ENCODE results near the gene CD2BP2. TPM values are rescaled to one million over a fixed set of nuclear protein-coding genes. Genes with fewer than 3 reads are reported as not detected.
"Not testable (repeated sequence)": the region's sequence is repeated elsewhere in the genome, so short reads cannot be mapped to it uniquely, and the experiment has no call there.

The CD2BP2 gene
- total RNA-seq, 2 experiments from 2014 or later: 39.1 to 41.7 TPM

- Mint-ChIP-seq H3K4me1 (ENCODE audit: low read depth) (peaks cover 7% of the 10 kb centered on the region), H3K27ac (no peak overlapping the region), H3K4me3 (no peak overlapping the region), H3K27me3 (no peaks in the 10 kb centered on the region), H3K36me3 (ENCODE audit: low read depth) (peaks cover 21% of the 10 kb centered on the region), H3K9me3 (no peaks in the 10 kb centered on the region)
- Histone ChIP-seq H3K27ac (ENCODE audit: low read depth in 1 of 2, low read length in 2 of 2) (no peak overlapping the region), H3K4me3 (ENCODE audit: low read length) (no peak overlapping the region), H3K27me3 (ENCODE audit: control insufficient read depth in 1 of 2, insufficient read depth in 2 of 2, low read length in 2 of 2) (no peaks in the 10 kb centered on the region), H3K9me3 (ENCODE audit: control insufficient read depth in 1 of 2, insufficient read depth in 1 of 2, low read length in 2 of 2) (no peaks in the 10 kb centered on the region), H3K36me3 (ENCODE audit: insufficient read depth, low read length) (peaks cover 11% of the 10 kb centered on the region), H3K4me1 (ENCODE audit: insufficient read depth, low read length) (no peaks in the 10 kb centered on the region)
- intact Hi-C loops (cut with DNase I, micrococcal nuclease): no loop called here
- ChIA-PET POLR2A (no interaction called here), CTCF (interaction anchor here (0.8 kb wide), 1 partner anchor 63 kb away, joined by 3 read pairs; no protein-coding TSS in a partner anchor)
- DNase-seq (no peak), ATAC-seq (ENCODE audit: poor library complexity) (no peak)
- TF ChIP-seq CTCF (IDR thresholded peaks at IDR 0.05): no peak
Observed at GRCh38 chr16:30346286-30346685, 8.8 kb downstream of the CD2BP2 start.

GRCh38 chr16:30343491-30343820 lies 11.7 kb downstream of the CD2BP2 start:
- H3K9me3 Mint-ChIP-seq; intact Hi-C loops (cut with DNase I, micrococcal nuclease); H3K4me3 Mint-ChIP-seq; H3K4me3 ChIP-seq (ENCODE audit: low read length); H3K27me3 Mint-ChIP-seq; H3K4me1 Mint-ChIP-seq (ENCODE audit: low read depth); H3K36me3 Mint-ChIP-seq (ENCODE audit: low read depth); DNase-seq; H3K4me1 ChIP-seq (ENCODE audit: insufficient read depth, low read length); H3K9me3 ChIP-seq (ENCODE audit: control insufficient read depth in 1 of 2, insufficient read depth in 1 of 2, low read length in 2 of 2); ATAC-seq (ENCODE audit: poor library complexity); POLR2A ChIA-PET; H3K27ac ChIP-seq (ENCODE audit: low read depth in 1 of 2, low read length in 2 of 2); H3K27me3 ChIP-seq (ENCODE audit: control insufficient read depth in 1 of 2, insufficient read depth in 2 of 2, low read length in 2 of 2); H3K36me3 ChIP-seq (ENCODE audit: insufficient read depth, low read length); CTCF ChIA-PET; H3K27ac Mint-ChIP-seq: not testable (repeated sequence)

- no peaks in the 10 kb centered on the region for H3K27me3 Mint-ChIP-seq
- POLR2A ChIA-PET: no interaction called here
Observed at GRCh38 chr16:30342751-30343490, 12.2 kb downstream of the CD2BP2 start.

GRCh38 chr16:30341971-30342370 lies 13.1 kb downstream of the CD2BP2 start:
- ChIA-PET POLR2A (interaction anchor here (1.1 kb wide), 1 partner anchor 76 kb away, joined by 3 read pairs; no protein-coding TSS in a partner anchor), CTCF (interaction anchor here (0.6 to 1.6 kb wide), 2 partner anchors 68 to 84 kb away, joined by 3 to 6 read pairs; no protein-coding TSS in a partner anchor)
- intact Hi-C loops (cut with DNase I, micrococcal nuclease): not testable (repeated sequence)

More at GRCh38 chr16:30342751-30343490, 12.2 kb downstream of the CD2BP2 start:
- Histone ChIP-seq H3K36me3 (ENCODE audit: insufficient read depth, low read length) (no peaks in the 10 kb centered on the region), H3K9me3 (ENCODE audit: control insufficient read depth in 1 of 2, insufficient read depth in 1 of 2, low read length in 2 of 2) (no peaks in the 10 kb centered on the region), H3K27me3 (ENCODE audit: control insufficient read depth in 1 of 2, insufficient read depth in 2 of 2, low read length in 2 of 2) (no peaks in the 10 kb centered on the region), H3K4me3 (ENCODE audit: low read length) (no peak overlapping the region), H3K4me1 (ENCODE audit: insufficient read depth, low read length) (peaks cover 5% of the 10 kb centered on the region), H3K27ac (ENCODE audit: low read depth in 1 of 2, low read length in 2 of 2) (no peak overlapping the region)
- no peak for TF ChIP-seq CTCF (IDR thresholded peaks at IDR 0.05)
- intact Hi-C loops (cut with DNase I, micrococcal nuclease): no loop called here
- ATAC-seq (ENCODE audit: poor library complexity) (no peak), DNase-seq (no peak)
- H3K9me3 Mint-ChIP-seq: no peaks in the 10 kb centered on the region
- CTCF ChIA-PET: interaction anchor here (1.6 kb wide), 1 partner anchor 67 kb away, joined by 6 read pairs; no protein-coding TSS in a partner anchor
- no peak overlapping the region for H3K27ac Mint-ChIP-seq
- H3K4me1 Mint-ChIP-seq (ENCODE audit: low read depth): peaks cover 6% of the 10 kb centered on the region
- H3K36me3 Mint-ChIP-seq (ENCODE audit: low read depth): no peaks in the 10 kb centered on the region
- H3K4me3 Mint-ChIP-seq: no peak overlapping the region

More at GRCh38 chr16:30341971-30342370, 13.1 kb downstream of the CD2BP2 start:
- DNase-seq: peak in 1 of 14 experiments; percentile 25
- not testable (repeated sequence) for H3K4me1 ChIP-seq (ENCODE audit: insufficient read depth, low read length); H3K4me3 Mint-ChIP-seq; H3K27ac Mint-ChIP-seq; H3K4me1 Mint-ChIP-seq (ENCODE audit: low read depth); H3K4me3 ChIP-seq (ENCODE audit: low read length); H3K27me3 Mint-ChIP-seq; H3K36me3 ChIP-seq (ENCODE audit: insufficient read depth, low read length); ATAC-seq (ENCODE audit: poor library complexity); H3K9me3 Mint-ChIP-seq; H3K36me3 Mint-ChIP-seq (ENCODE audit: low read depth); H3K27ac ChIP-seq (ENCODE audit: low read depth in 1 of 2, low read length in 2 of 2); H3K9me3 ChIP-seq (ENCODE audit: control insufficient read depth in 1 of 2, insufficient read depth in 1 of 2, low read length in 2 of 2); H3K27me3 ChIP-seq (ENCODE audit: control insufficient read depth in 1 of 2, insufficient read depth in 2 of 2, low read length in 2 of 2)
